NOMO-1 (cell line): Measurements from ENCODE around the gene SMIM28.

Source experiments
- DNase-seq, 2 experiments: peaks; one replicate each; lab custom pipeline; 2025; ENCODE audit not compliant: unreplicated experiment in 2 of 2; lab: John Stamatoyannopoulos, UW

SMIM28 gene

DNA sequence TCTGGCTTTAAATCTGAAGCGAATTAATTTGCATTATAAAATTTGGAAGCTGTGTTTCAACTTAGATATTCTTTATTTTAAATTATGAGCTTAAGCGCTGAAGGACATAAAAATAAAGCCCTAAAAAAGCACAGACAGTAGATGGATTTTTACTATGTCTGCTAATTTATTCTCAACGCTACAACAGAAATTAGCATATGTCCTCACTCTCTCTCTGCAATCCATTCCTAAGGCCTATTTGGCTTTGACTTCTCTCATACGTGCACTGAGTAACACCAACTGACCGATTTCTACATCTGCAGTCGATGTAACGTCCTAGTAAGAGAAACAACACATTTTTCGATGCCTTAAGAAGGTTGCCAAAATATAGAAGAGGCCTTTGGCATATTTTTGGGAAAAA, 50.0 kb downstream of the SMIM28 start:
- no peak for DNase-seq

DNA sequence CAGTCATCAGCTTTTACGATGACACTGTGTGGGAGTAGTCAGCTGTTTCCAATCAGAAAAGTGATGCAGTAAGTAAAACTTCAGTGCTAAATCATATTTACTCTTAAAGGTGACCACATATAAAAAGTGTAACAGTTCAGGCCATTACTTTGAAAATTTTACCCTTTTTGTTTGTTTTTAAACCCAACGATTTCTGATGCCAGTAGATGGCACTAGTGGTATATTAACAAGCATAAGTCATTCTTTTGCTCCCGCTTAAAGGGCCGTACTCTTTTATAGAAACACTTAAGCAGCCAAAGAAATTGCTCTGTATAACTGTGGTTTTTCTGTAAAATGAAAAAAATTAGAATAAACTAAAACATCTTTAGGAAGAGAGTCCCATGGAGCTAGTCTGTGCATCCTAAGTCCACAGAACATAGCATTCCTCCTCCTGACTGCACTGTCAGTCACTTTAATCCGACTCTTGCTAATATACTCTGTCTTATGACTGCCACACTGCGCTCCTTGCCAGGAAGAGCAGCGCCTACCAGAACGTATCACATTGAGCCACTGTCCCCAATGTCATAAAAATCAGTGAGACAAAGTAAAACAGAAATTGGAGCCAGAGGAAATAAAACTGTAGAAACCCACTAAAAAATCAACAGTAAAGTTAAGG, 51.4 kb downstream of the SMIM28 start:
- DNase-seq: peak; percentile 28 to 71

DNA sequence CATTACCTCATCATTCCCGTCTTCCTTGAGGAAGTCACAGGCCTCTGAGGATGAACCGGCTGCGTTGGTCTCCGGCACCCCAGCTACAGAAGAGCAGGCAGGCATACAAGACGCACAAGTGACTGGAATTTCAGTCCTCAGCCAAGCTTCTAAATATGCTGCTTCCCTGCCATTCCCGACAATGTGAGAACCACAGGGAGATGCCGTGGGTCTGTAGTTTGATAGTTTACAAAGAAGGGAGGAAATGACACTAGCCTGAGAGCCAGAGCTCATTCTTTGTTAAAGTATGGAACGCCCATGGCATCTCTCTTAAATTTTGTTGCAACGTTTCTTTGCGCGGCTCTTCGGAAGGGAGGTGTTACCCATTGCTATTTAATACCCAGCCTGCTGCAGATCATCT, 52.1 kb downstream of the SMIM28 start:
- no peak for DNase-seq

DNA sequence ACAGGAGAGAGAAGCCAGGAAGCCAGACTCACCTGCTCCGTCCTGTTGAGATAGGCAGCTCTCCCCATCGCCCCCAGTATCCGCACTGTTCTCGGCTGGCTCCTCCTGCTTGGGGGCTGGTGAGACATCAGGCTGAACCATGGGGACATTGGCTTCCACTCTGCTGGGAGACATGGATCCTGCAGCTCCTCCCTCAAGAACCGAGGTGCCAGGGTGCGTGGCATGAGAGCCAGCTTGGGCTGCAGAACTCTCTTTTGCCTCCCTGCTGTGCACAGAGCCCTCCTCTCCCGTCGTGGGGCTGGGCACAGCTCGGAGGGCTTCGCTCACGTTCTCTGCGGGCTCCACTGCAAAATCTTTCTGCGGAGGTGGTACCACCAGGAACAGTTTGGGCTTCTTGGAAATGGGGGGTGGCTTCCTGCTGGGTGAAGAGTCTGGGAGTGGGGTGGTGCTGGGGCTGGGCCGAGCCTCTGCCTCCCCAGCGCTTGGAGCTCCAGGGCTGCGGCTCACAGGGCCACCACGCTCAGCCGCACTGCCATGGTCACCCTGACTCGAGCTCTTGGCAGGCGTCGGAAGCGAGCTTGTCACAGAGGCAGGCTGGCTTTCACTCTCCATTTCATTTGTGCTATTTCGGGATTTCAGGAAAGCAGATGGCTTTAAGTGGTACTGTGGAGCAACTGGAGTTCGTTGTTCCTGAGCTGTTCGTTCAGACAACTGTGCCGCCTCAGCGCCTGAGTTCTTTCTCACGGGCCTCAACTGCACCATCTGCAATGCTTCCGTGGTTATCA, 52.8 kb downstream of the SMIM28 start:
- no peak for DNase-seq

DNA sequence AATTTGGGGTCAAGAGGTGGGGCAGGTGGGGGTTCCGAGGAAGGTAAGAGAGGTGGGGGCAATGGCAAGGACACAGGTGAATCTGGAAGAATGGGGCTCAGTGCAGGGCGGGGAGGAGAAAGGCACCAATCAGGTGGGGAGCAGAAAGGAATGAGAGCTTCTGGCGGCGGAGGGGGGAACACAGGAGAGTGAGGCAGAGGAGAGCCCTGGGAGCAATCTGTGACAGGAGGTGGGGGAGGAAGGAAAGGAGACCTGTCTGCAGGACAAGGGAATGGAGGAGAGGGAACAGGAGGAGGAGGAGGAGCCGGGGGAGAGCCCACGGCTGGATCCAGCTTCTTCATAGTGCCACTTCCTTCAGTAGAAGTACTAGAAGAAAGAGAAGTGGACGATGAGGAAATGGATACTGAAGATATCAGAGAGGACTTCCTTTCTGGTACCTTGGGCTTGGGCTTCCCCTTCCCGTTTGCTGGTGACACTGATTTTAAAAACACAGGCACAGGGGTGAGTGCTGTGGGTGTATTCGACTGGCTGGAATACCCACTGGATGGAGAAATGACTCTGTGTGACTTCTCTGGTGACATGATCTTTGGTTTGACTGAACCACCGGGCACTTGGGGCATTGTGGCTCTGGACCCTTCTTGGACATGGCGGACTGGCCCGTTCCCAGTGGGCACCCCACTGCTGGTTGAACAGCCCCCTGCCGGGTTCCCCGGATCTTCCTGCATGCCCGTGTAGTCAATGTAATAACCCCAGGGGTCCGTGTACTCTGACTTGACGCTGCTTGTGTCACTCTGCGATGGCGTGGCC, 53.8 kb downstream of the SMIM28 start:
- peak in 1 of 2 experiments; percentile 77 for DNase-seq

DNA sequence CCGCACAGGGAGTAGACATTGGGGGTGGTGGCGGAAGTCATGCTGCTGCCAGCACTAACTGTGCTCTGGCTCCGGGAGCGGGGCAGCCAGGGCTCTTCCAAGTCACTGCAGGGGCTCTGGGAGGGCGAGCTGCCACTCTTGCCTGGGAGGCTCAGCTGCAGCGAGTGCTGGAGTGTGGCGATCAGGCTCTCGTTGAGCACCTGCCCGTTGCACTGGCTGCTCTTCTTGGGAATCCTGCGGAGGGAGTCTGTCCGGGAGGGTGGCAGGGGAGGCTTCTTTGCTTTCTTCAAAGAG, 54.3 kb downstream of the SMIM28 start:
- no peak for DNase-seq
